Activated CD4-positive, alpha-beta memory T cell treated with anti-CD3 and anti-CD28 coated beads for 36 hours (primary cell): ENCODE data around the gene CACNA1D. TPM values are rescaled to one million over a fixed set of nuclear protein-coding genes. Genes with fewer than 3 reads are reported as not detected.
A peak's percentile ranks its signal among the peaks of the same experiment; 100 is the strongest.
"Not testable (repeated sequence)": the region's sequence is repeated elsewhere in the genome, so short reads cannot be mapped to it uniquely, and the experiment has no call there.

Experiments
- CTCF ChIA-PET: fragments of 350-600 bp; sonication (Branson Sonifier 250); formaldehyde crosslinking; loops from one replicate; lab custom pipeline; 2021; ENCODE audit warnings: antibody characterized with exemption, inconsistent platforms; lab: Charles Lee
- POLR2A ChIA-PET: fragments of 350-600 bp; sonication (Branson Sonifier 250); formaldehyde crosslinking; loops from one replicate; lab custom pipeline; 2021; ENCODE audit warnings: antibody characterized with exemption; lab: Charles Lee
- DNase-seq: peaks from one replicate; pipeline ENCODE4 v3.0.0-alpha.2; 2020
- H3K27ac Mint-ChIP-seq: one replicate; pipeline ENCODE4 v1.8.0; 2021; ENCODE audit warnings: mixed read lengths
- H3K27me3 Mint-ChIP-seq: one replicate; pipeline ENCODE4 v1.8.0; 2021; ENCODE audit warnings: mixed read lengths
- H3K36me3 Mint-ChIP-seq: one replicate; pipeline ENCODE4 v1.8.0; 2021; ENCODE audit warnings: mixed read lengths
- H3K4me1 Mint-ChIP-seq: one replicate; pipeline ENCODE4 v1.8.0; 2021; ENCODE audit warnings: low read depth, mixed read lengths
- H3K4me3 Mint-ChIP-seq: one replicate; pipeline ENCODE4 v1.8.0; 2021; ENCODE audit warnings: mild to moderate bottlenecking, mixed read lengths
- H3K9me3 Mint-ChIP-seq: one replicate; pipeline ENCODE4 v1.8.0; 2021; ENCODE audit warnings: mixed read lengths
- intact Hi-C: fragments of 100-400 bp; cut with micrococcal nuclease; formaldehyde crosslinking; loops from one replicate; pipeline ENCODE4 v1.15.1; 2023
- total RNA-seq, 2 experiments: library from RNA; stranded (reverse); gene quantifications; one replicate each; pipeline ENCODE4 v1.2.3, GENCODE V29; 2021

Gene CACNA1D
- total RNA-seq, 2 experiments from 2014 or later: 0.24 to 0.53 TPM

DNA sequence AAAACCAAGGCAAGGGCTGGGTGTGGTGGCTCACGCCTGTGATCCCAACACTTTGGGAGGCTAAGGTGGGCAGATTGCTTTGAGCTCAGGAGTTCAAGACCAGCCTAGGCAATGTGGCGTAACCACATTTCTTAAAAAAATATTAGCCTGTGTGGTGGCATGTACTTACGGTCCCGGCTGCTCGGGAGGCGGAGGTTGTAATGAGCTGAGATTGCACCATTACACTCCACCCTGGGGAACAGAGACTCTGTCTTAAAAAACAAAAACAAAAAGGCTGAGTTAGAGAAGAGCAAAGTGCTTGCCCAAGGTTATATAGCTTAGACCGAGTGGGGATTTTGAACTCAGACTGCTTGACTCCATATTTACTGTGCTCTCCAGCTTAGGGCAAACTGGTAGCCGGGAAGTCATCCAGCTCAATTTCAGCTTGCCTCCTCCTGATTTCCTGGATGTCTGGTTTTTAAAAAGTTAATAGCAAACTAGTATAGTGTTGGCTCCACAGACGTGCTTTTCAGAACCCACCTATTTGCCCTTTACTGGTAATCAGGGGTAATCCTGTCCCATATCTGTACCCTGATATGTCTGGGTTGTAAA, 138.9 kb downstream of the CACNA1D start:
- POLR2A ChIA-PET: no interaction called here

DNA sequence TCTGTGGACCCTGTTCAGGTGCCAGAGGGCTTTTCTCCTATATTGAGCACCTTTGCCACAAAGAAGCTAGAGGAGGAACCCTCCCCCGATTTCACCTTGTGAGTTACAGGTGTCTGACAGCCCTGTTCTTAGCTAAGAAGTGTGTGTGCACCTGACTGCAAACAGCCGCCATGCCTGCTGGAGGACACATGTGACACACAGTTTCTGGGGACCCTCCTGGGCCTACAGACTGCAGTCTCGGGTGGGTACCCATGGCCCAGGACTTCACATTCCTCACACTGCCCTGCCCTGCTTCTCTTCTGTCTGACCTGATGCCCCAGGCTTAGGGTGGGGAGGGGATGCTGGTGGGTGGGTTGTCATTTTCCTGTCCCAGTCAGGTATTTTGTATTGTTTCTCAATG, 140.6 kb downstream of the CACNA1D start:
- H3K36me3 Mint-ChIP-seq: no peaks in the 10 kb centered on the region
- no peak for DNase-seq
- no peaks in the 10 kb centered on the region for H3K4me1 Mint-ChIP-seq
- no peak overlapping the region for H3K4me3 Mint-ChIP-seq
- no peak overlapping the region for H3K27ac Mint-ChIP-seq
- ChIA-PET CTCF (no interaction called here), POLR2A (no interaction called here)
- intact Hi-C loops: no loop called here
- H3K27me3 Mint-ChIP-seq: peaks cover 13% of the 10 kb centered on the region
- H3K9me3 Mint-ChIP-seq: no peaks in the 10 kb centered on the region

More for the DNA sequence above, 138.9 kb downstream of the CACNA1D start:
- DNase-seq: no peak
- H3K4me1 Mint-ChIP-seq: no peaks in the 10 kb centered on the region
- CTCF ChIA-PET: no interaction called here
- no peaks in the 10 kb centered on the region for H3K9me3 Mint-ChIP-seq
- H3K4me3 Mint-ChIP-seq: no peak overlapping the region
- peaks cover 18% of the 10 kb centered on the region for H3K27me3 Mint-ChIP-seq
- intact Hi-C loops: no loop called here
- no peak overlapping the region for H3K27ac Mint-ChIP-seq
- no peaks in the 10 kb centered on the region for H3K36me3 Mint-ChIP-seq

DNA sequence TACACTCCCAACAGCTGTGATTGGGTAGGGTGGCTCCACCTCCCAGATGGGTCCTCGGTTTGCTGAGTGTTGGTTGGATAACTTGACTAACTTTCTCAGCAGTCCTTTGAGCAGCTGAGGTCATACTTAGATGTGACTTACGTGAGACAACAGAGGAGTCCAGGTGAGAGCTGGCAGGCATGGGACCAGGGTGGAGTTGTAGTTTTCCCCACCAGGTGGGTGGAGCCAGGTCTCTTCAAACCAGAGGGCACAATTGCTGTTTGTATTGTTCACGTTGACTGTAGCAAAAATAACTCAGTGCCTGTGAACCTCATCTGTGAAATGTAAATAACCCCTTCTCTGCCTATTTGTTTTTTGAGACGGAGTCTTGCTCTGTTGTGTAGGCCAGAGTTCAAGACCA, 144.4 kb downstream of the CACNA1D start:
- H3K36me3 Mint-ChIP-seq, H3K9me3 Mint-ChIP-seq, H3K4me3 Mint-ChIP-seq, intact Hi-C loops, DNase-seq, H3K4me1 Mint-ChIP-seq, H3K27ac Mint-ChIP-seq, CTCF ChIA-PET, POLR2A ChIA-PET: not testable (repeated sequence)
- H3K27me3 Mint-ChIP-seq: peaks cover 17% of the 10 kb centered on the region

DNA sequence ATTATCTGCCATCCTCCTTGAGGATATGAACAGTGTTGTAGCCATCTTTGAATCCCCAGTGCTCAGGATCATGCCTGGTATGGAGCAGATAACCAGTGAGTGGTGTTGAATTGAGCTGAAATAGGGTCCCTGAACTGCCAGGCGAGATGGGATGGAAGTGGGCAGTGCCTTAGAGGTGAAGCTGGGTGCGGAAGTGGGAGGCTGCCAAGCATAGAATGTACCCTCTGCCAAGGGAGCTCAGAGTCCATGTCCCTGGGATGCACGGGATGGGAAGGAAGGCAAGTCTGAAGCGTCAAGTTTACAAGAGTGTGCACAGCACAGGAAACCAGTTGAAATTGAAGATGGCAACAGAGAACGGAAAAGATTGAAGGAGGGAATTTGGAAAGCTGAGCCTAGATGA, 147.0 kb downstream of the CACNA1D start:
- ChIA-PET POLR2A (no interaction called here), CTCF (no interaction called here)

DNA sequence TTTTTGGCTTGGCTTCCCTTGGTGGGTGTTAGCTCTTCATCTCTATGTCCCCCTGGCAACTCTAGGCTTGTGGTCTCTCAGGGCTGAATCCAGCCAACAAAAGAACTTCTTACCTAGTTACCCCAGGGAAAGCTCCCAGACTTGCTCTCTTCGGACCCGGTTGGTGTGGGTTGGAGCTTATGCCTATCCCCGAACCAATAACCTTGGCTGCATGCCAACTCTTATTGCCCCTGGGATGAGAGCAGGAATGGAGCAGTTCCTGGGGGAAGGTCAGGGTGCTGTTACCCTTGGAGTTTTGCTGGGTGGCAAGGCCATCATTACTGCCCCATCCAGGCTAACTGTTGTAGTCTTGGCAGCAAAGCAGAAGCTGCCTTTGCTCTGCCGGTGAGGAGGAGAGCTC, 147.8 kb downstream of the CACNA1D start:
- no peaks in the 10 kb centered on the region for H3K9me3 Mint-ChIP-seq
- no peaks in the 10 kb centered on the region for H3K4me1 Mint-ChIP-seq
- no peak for DNase-seq
- no peaks in the 10 kb centered on the region for H3K36me3 Mint-ChIP-seq
- ChIA-PET POLR2A (no interaction called here), CTCF (no interaction called here)
- peaks cover 10% of the 10 kb centered on the region for H3K27me3 Mint-ChIP-seq
- intact Hi-C loops: no loop called here
- no peak overlapping the region for H3K27ac Mint-ChIP-seq
- H3K4me3 Mint-ChIP-seq: no peak overlapping the region

More for the DNA sequence above, 147.0 kb downstream of the CACNA1D start:
- Mint-ChIP-seq H3K4me1 (no peaks in the 10 kb centered on the region), H3K27ac (no peak overlapping the region), H3K36me3 (no peaks in the 10 kb centered on the region), H3K27me3 (peaks cover 12% of the 10 kb centered on the region), H3K4me3 (no peak overlapping the region), H3K9me3 (no peaks in the 10 kb centered on the region)
- intact Hi-C loops: no loop called here
- no peak for DNase-seq

DNA sequence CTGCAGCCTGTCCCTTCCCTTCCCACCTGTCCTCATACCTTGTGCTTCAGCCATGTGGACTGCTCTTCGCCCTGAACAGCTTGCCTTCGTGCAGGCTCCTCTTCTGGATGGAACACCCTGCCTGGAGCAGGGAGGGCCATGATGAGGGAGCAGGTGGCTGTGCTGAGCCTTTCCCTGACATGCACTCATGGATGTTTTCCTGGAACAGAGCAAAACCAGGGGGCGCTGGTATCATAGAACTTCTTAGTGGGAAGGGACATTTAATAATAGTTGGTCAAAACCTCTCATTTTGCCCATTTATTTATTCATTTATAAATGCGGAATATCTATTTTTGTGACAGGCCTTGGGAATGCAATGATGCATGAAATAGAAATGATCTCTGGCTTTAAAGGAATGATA, 149.3 kb downstream of the CACNA1D start:
- no peaks in the 10 kb centered on the region for H3K4me1 Mint-ChIP-seq
- peaks cover 11% of the 10 kb centered on the region for H3K27me3 Mint-ChIP-seq
- H3K4me3 Mint-ChIP-seq: no peak overlapping the region
- no peaks in the 10 kb centered on the region for H3K9me3 Mint-ChIP-seq
- H3K36me3 Mint-ChIP-seq: no peaks in the 10 kb centered on the region
- no peak overlapping the region for H3K27ac Mint-ChIP-seq
- intact Hi-C loops: no loop called here
- no peak for DNase-seq
- POLR2A ChIA-PET: no interaction called here
- CTCF ChIA-PET: no interaction called here

DNA sequence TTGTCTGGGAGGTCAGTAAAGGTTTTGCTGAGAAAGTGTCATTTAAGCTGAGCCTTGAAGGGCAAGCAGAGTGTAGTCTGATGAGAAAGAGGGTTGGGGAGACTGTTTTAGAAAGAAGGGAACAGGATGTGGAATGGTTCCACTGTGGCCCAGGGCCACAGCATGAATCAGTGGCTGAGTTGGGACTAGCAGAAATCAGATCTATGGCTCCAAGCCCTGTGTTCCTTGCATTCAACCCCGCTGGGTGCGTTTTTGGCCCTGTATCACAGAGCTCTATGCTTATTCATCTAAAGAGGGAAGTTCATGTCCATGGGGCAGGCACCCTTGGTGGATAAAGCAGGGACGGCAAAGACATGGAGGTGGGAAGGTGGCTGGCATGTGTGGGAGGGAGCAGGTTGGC, 151.3 kb downstream of the CACNA1D start:
- POLR2A ChIA-PET: no interaction called here
- Mint-ChIP-seq H3K4me3 (no peak overlapping the region), H3K27ac (no peak overlapping the region), H3K4me1 (peaks cover 2% of the 10 kb centered on the region), H3K27me3 (peaks cover 15% of the 10 kb centered on the region), H3K36me3 (no peaks in the 10 kb centered on the region), H3K9me3 (no peaks in the 10 kb centered on the region)
- intact Hi-C loops: no loop called here
- no peak for DNase-seq
- CTCF ChIA-PET: no interaction called here

DNA sequence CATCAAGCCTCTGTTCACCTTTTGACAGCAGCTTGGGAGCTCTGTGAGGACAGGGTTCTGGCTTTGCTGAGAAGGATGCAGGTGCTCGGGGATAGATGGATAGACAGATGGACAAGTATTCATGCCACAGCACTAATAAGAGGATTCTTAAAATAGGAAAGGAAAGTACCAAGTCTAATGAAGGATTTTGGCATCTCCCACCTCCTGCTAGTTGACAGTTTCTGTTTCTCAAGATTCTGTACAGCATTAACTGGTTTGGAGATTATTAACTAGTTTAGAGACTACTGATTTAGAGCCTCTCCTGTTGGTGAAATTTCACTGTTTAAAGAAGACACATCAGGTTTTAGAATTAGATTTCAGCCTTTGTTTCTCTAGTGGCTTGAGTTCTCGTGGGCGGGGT, 152.3 kb downstream of the CACNA1D start:
- no peaks in the 10 kb centered on the region for H3K36me3 Mint-ChIP-seq
- H3K9me3 Mint-ChIP-seq: no peaks in the 10 kb centered on the region
- DNase-seq: no peak
- POLR2A ChIA-PET: no interaction called here
- intact Hi-C loops: no loop called here
- CTCF ChIA-PET: no interaction called here
- H3K4me3 Mint-ChIP-seq: no peak overlapping the region
- H3K4me1 Mint-ChIP-seq: peaks cover 3% of the 10 kb centered on the region
- peaks cover 12% of the 10 kb centered on the region for H3K27me3 Mint-ChIP-seq
- no peak overlapping the region for H3K27ac Mint-ChIP-seq

DNA sequence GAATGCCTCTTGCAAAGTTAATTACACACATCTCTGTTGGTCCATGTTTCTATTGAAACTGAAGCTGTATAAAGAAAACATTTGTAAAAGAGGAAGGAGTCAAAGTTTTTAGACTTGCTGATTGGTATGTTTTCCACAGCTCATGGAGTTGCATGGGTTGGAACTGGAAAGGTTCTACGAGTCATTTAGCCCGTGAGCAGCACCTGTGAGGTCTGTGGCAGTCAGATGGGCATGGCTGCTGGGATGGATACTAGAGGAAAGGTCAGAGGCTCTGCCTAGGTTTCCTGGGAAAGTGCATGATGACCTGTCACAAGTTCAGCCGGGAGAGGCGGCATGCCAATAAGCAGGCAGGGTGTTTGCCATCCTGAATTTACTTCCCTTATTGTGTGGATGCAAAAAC, 155.4 kb downstream of the CACNA1D start:
- POLR2A ChIA-PET: no interaction called here
- Mint-ChIP-seq H3K27me3 (peaks cover 12% of the 10 kb centered on the region), H3K4me1 (peaks cover 3% of the 10 kb centered on the region), H3K36me3 (no peaks in the 10 kb centered on the region), H3K27ac (no peak overlapping the region), H3K9me3 (peaks cover 10% of the 10 kb centered on the region), H3K4me3 (no peak overlapping the region)
- DNase-seq: no peak
- CTCF ChIA-PET: no interaction called here
- intact Hi-C loops: no loop called here

DNA sequence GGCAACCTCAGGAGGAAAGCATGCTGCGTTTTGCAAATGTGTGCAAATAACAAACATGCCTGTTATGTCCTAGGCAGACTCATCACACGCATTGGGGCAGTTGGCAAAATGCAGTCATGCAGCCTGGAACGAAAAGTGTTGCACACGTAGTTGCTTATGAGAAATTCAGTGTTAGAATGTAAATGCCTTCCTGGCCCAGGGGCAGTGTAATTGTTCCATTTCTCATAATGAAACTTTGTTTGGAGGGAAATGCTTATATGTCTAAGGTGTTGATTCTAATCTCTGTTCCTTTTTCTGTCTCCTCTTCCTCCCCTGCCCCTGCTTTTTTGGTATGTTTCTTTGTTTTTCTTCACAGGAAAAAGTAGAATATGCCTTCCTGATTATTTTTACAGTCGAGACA, 156.0 kb downstream of the CACNA1D start:
- peaks cover 15% of the 10 kb centered on the region for H3K9me3 Mint-ChIP-seq
- H3K4me3 Mint-ChIP-seq: no peak overlapping the region
- H3K4me1 Mint-ChIP-seq: peaks cover 3% of the 10 kb centered on the region
- ChIA-PET CTCF (no interaction called here), POLR2A (no interaction called here)
- DNase-seq: peak; percentile 55
- no peak overlapping the region for H3K27ac Mint-ChIP-seq
- peaks cover 15% of the 10 kb centered on the region for H3K27me3 Mint-ChIP-seq
- intact Hi-C loops: no loop called here
- no peaks in the 10 kb centered on the region for H3K36me3 Mint-ChIP-seq

DNA sequence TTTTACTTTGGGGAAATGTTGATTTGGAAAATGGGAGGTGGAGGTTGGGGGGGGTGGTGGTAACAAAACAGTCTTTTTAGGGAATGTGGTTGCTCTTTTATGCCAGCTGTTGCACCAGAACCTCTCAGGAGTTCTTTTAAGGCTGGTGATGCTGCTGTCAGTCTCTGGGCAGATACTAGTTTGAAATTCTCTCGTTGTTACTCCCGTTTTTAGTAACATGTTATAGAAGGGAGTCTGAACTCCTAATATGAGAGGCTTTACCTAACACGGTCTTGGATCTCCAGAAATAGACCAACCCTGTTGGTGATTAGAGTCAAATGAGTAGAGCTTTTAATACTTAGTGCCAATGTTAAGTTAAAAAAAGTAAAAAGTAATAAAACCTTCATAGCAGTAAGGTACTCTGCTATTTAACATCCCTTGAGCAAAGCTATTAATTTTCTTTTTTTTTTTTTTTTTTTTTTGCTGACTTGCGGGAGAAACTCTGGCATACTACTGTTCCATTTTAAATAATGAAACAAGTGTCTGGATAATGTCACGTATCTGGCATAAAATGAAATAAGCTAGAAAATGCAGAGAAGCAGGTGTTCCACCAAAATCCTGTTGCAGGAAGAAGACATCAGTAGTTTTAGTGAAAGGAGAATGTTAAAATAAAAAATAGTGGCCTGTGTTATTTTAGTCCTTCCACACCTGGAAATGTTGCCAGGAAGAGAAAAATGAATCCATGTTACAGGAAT, 156.7 kb downstream of the CACNA1D start:
- H3K4me1 Mint-ChIP-seq: peaks cover 3% of the 10 kb centered on the region
- ChIA-PET CTCF (no interaction called here), POLR2A (no interaction called here)
- intact Hi-C loops: no loop called here
- no peaks in the 10 kb centered on the region for H3K36me3 Mint-ChIP-seq
- H3K4me3 Mint-ChIP-seq: no peak overlapping the region
- peaks cover 15% of the 10 kb centered on the region for H3K27me3 Mint-ChIP-seq
- DNase-seq: no peak
- H3K9me3 Mint-ChIP-seq: peaks cover 15% of the 10 kb centered on the region
- no peak overlapping the region for H3K27ac Mint-ChIP-seq

DNA sequence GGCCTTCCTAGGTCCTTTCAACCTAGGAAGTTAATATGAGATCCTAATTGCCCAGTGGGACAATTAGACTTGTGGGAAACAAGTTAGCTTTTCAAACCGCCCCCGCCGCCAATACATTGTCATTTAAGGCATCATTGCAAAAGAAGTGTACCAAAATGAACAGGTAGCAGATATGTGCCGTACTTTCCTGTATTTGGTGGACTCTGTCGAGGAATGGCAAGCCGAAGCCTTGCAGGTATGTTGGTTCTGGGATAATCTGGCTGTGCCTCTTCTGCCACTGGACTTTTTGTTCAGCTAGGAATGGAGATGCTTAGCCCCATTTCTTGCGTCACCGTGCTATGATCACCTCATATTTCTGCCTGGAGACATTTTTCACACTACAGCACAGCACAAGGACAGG, 157.5 kb downstream of the CACNA1D start:
- POLR2A ChIA-PET: no interaction called here
- peaks cover 3% of the 10 kb centered on the region for H3K4me1 Mint-ChIP-seq
- H3K9me3 Mint-ChIP-seq: peaks cover 15% of the 10 kb centered on the region
- CTCF ChIA-PET: interaction anchor here (0.6 kb wide), 1 partner anchor 10 kb away, joined by 3 read pairs; no protein-coding TSS in a partner anchor
- H3K4me3 Mint-ChIP-seq: no peak overlapping the region
- intact Hi-C loops: no loop called here
- H3K27ac Mint-ChIP-seq: no peak overlapping the region
- peaks cover 12% of the 10 kb centered on the region for H3K27me3 Mint-ChIP-seq
- no peak for DNase-seq
- H3K36me3 Mint-ChIP-seq: no peaks in the 10 kb centered on the region

DNA sequence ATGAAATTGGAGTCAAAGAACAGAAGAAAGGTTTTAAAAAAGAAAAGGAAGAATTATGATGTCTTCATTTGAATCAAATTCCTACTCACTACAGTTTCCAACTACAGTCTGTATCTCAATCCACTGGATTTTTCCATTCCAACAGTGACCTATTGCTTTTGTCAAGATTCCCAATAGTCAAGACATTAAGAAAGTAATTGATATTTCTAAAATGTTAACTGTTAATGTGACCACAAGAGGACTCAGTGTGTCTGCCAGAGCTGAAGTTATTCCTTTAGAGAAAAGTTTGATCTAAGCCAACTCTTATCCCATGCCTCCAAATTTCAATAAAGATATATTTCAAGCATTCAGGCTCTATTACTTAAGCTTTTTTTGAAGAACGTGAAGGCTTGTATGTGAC, 163.2 kb downstream of the CACNA1D start:
- Mint-ChIP-seq H3K27me3 (peaks cover 9% of the 10 kb centered on the region), H3K36me3 (peaks cover 5% of the 10 kb centered on the region), H3K4me3 (no peak overlapping the region), H3K9me3 (peaks cover 32% of the 10 kb centered on the region), H3K4me1 (no peaks in the 10 kb centered on the region), H3K27ac (no peak overlapping the region)
- POLR2A ChIA-PET: no interaction called here
- intact Hi-C loops: no loop called here
- CTCF ChIA-PET: no interaction called here
- no peak for DNase-seq
